Right lobe of liver (tissue), 6 donors: ENCODE results near the gene TFPT. TPM values are rescaled to one million over a fixed set of nuclear protein-coding genes. Genes with fewer than 3 reads are reported as not detected.

Source experiments
- ATAC-seq, 4 donors: fragments of 200-7000 bp; cut with Tn5 transposase; one replicate each; pipeline ENCODE4 v1.9.1; 2020; ENCODE audit warnings: mild to moderate bottlenecking in 4 of 4, moderate library complexity in 4 of 4
- DNase-seq, 3 donors: peaks; one replicate each; pipeline ENCODE4 v3.0.0-alpha.2; 2020
- H3K27ac ChIP-seq, 3 donors: fragments of 200-600 bp; one replicate each; pipeline ENCODE4 v1.8.0; 2022
- H3K27me3 ChIP-seq, 2 donors: fragments of 200-600 bp; one replicate each; pipeline ENCODE4 v1.8.0; 2022
- H3K36me3 ChIP-seq, 4 donors: fragments of 200-600 bp; sonication (generic) in 1 of 4; one replicate each; pipeline versions ENCODE4 v1.5.1 to v1.8.0; 2017 to 2022; ENCODE audit warnings: control low read depth in 1 of 4
- H3K4me1 ChIP-seq, 4 donors: fragments of 200-600 bp; sonication (generic) in 1 of 4; one replicate each; pipeline versions ENCODE4 v1.5.1 to v1.8.0; 2017 to 2022; ENCODE audit warnings: control low read depth in 1 of 4
- H3K4me3 ChIP-seq, 3 donors: fragments of 200-600 bp; one replicate each; pipeline ENCODE4 v1.8.0; 2022
- H3K9me3 ChIP-seq, 4 donors: fragments of 200-600 bp; sonication (generic) in 1 of 4; one replicate each; pipeline versions ENCODE4 v1.5.1 to v1.8.0; 2017 to 2022; ENCODE audit warnings: control low read depth in 1 of 4
- POLR2A ChIP-seq: fragments of 450-650 bp; IDR thresholded peaks from one replicate; pipeline ENCODE4 v1.6.1; 2017; ENCODE audit warnings: antibody characterized with exemption, mild to moderate bottlenecking
- WGBS: methylation state at CpG from one replicate; pipeline ENCODE4 v1.1.6; 2018; ENCODE audit warnings: low coverage, low lambda C conversion rate; ENCODE audit not compliant: insufficient coverage; ENCODE audit errors: missing lambda C conversion rate; 5-methylcytosine and 5-hydroxymethylcytosine counted together
- intact Hi-C, 2 donors: fragments of 100-400 bp; cut with DNase I; formaldehyde crosslinking; loops; one replicate each; pipeline versions ENCODE4 v1.11.2 to v1.14.1; 2022
- long read RNA-seq: library from polyadenylated mRNA; unstranded; transcript quantifications from one replicate; pipeline ENCODE4 v2.0.0, GENCODE V29; 2019
- total RNA-seq, 6 experiments: library from RNA; depleted of rRNA in 2 of 6; stranded (reverse); fragments of >200 nt in 2 of 6; fragmentation: NEBNext Ultra II Directional in 3 of 6; extraction: Animal tissue kit (Norgen Biotek cat#: 25700) in 3 of 6; gene quantifications; one replicate each; pipeline versions ENCODE4 v1.1.0 to v1.2.4, GENCODE V29; 2016 to 2023
- TF ChIP-seq, protein P1 (sequence below), 4 donors: fragments of 200-600 bp in 3 of 4; fragments of 450-650 bp in 1 of 4; IDR thresholded peaks; one replicate each; pipeline versions ENCODE4 v1.5.1 to v1.8.0; 2016 to 2022; ENCODE audit warnings: antibody characterized with exemption in 4 of 4, mild to moderate bottlenecking in 2 of 4
- donor health status: DM: no; HTN: yes; CAD: no.
- donor health status: DM: no; HTN: no; CAD: no.
- donor health status: DM: no; HTN: no; CAD: no.
- donor health status: DM: no; HTN: yes; CAD: no.
- donor health status: DM: no; HTN: yes; CAD: no.

Gene TFPT, protein sequence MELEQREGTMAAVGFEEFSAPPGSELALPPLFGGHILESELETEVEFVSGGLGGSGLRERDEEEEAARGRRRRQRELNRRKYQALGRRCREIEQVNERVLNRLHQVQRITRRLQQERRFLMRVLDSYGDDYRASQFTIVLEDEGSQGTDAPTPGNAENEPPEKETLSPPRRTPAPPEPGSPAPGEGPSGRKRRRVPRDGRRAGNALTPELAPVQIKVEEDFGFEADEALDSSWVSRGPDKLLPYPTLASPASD
- 1 to 10 TPM; 3.5 to 8.2 (median 5.7) TPM for total RNA-seq
- long read RNA-seq, partial matches to known transcripts: 0 of 4 reads
- long read RNA-seq, other reads (novel, unspliced or antisense): 3 of 4 reads

DNA sequence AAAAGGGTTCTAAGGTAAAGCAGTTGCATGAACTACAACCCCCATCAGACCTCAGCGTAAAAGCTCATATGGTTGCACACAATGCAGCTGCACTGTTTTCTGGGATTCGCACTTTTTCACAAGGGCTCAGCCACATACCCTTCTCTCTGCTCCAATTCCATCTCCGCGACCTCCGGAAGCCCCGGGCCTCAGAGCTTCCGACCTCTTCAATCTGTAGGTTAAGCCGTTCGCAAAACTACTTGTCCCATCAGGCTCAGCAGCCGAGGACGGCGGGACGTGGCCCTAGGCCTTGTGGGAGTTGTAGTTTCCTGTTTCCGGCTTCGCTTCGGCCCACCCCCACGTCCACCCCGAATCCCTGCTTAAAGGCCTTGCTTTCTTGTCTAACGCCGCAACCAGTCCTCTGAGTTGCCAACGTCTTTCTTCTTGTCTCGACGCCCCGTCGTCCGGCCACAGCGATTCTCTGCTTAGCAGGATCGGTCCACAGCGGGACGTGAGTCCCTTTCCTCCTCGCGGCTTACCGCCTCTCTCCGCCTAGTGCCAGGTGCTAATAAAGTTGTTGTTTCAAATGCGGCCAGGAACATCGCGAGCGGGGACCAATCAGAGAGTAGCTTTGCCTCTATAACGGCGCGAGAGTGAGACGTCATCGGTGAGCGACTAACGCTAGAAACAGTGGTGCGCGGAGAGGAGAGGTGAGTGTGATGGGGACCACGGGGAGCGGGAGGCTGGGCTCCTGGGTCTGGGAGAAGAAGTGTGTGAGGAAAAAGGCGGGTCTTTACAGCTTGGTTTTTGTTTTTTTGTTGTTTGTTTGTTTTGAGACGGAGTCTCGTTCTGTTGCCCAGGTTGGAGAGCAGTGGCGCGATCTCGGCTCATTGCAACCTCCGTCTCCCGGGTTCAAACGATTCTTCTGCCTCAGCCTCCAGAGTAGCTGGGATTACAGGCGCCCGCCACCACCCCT, at the start of gene TFPT, which contains the start of gene PRPF31:
TSS of gene TFPT (minus strand) at position 549 of the 955 bp plus-strand sequence. CDS start at position 161, 388 bp downstream.
TSS of gene PRPF31 (plus strand) at position 646 of the 955 bp plus-strand sequence. CDS start 2,525 bp downstream, outside the sequence.
- Histone ChIP-seq H3K36me3 (peaks cover 0 to 23% (median 6%) of the 10 kb centered on the region in 4 donors), H3K4me1 (peaks cover 0 to 19% (median 7%) of the 10 kb centered on the region in 4 donors), H3K4me3 (peak within 1 kb of the TSS; percentile 83 to 94 (median 84)), H3K27ac (peak within 1 kb of the TSS; percentile 80 to 93 (median 86)), H3K9me3 (no peaks in the 10 kb centered on the region), H3K27me3 (no peaks in the 10 kb centered on the region)
- TF ChIP-seq, protein P1, sequence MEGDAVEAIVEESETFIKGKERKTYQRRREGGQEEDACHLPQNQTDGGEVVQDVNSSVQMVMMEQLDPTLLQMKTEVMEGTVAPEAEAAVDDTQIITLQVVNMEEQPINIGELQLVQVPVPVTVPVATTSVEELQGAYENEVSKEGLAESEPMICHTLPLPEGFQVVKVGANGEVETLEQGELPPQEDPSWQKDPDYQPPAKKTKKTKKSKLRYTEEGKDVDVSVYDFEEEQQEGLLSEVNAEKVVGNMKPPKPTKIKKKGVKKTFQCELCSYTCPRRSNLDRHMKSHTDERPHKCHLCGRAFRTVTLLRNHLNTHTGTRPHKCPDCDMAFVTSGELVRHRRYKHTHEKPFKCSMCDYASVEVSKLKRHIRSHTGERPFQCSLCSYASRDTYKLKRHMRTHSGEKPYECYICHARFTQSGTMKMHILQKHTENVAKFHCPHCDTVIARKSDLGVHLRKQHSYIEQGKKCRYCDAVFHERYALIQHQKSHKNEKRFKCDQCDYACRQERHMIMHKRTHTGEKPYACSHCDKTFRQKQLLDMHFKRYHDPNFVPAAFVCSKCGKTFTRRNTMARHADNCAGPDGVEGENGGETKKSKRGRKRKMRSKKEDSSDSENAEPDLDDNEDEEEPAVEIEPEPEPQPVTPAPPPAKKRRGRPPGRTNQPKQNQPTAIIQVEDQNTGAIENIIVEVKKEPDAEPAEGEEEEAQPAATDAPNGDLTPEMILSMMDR (IDR thresholded peaks at IDR 0.05): no peak
- TF ChIP-seq POLR2A: peak; percentile 56
- WGBS: under 1% methylated on average over 50 of the region's 60 CpGs
- intact Hi-C loops: no loop called here
- peak; percentile 95 to 97 (median 95) for DNase-seq
- ATAC-seq: peak; percentile 93 to 98 (median 96)

DNA sequence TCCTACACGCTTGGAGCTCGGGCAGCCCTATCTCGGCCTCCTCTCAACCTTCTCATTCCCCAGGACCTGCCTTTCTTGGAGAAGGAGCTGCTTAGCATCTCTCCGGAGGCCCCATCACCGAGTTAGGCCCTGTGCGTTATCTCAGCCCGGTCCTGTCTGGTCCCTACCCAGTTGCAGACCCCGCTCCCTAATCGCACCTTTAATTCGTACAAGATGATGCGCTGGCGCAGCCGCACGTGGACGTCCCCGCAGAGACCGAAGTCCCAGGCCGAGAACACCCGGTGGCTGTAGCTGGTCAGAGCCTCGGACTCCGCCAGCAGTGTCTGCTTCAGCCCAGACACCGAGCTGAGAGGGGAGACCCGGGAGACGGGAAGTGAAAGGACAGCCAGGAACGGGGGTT, 49.8 kb upstream of the TFPT start:
- no peaks in the 10 kb centered on the region for H3K9me3 ChIP-seq
- H3K4me1 ChIP-seq: peaks cover 0 to 17% (median 10%) of the 10 kb centered on the region in 4 donors
- no peak overlapping the region for H3K4me3 ChIP-seq
- DNase-seq (no peak), ATAC-seq (no peak)
- no peaks in the 10 kb centered on the region for H3K36me3 ChIP-seq
- intact Hi-C loops: no loop called here
- WGBS: 90% methylated on average over 24 of the region's 25 CpGs
- H3K27me3 ChIP-seq: no peaks in the 10 kb centered on the region
- TF ChIP-seq POLR2A: no peak
- TF ChIP-seq, protein P1 (IDR thresholded peaks at IDR 0.05): no peak
- no peak overlapping the region for H3K27ac ChIP-seq

DNA sequence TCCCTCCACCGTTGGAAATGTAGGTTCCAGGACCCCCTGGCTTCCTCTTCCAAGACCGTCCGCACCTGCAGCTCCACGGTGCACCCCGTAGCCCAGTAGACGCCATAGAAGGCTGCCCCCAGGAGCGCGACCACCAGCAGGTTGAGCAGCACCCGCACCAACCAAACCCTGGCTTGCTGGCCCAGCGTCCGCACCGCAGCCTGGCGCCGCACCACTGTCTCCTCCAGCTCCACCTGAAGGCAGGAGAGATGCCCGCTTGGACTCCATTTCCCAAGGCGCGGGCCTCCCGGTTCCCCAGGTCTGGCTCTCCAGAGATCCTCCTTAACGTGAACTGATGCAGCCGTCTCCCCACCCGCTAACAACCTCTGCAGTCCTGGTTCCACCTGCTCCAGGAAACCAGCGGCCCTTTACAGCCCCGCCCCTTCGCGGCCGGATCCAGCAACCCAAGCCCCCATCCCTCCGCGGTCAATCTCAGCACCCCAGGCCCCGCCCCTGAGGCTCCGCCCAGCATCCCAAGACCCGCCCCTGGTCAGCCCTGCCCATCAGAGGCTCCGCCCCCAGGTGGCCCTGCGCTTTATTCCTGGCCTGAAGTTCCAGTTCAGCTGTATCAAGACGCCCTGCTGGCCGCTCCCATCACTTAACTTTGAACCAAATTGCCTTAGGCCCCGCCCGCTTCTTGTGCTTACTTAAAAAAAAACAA, 49.1 kb upstream of the TFPT start:
- peaks cover 0 to 19% (median 11%) of the 10 kb centered on the region in 4 donors for H3K4me1 ChIP-seq
- peak; percentile 6 to 15 (median 10) for ATAC-seq

More for the DNA sequence above, 49.1 kb upstream of the TFPT start:
- DNase-seq: peak in 2 of 3 donors; percentile 76 to 77
- no peak overlapping the region for H3K4me3 ChIP-seq
- WGBS: 28% methylated on average over 15 of the region's 37 CpGs
- H3K36me3 ChIP-seq: no peaks in the 10 kb centered on the region
- H3K27me3 ChIP-seq: no peaks in the 10 kb centered on the region
- intact Hi-C loops: no loop called here
- H3K27ac ChIP-seq: no peak overlapping the region
- TF ChIP-seq, protein P1 (IDR thresholded peaks at IDR 0.05): no peak
- TF ChIP-seq POLR2A: no peak
- no peaks in the 10 kb centered on the region for H3K9me3 ChIP-seq
